ENCODE data around the gene JDP2.
A peak's percentile ranks its signal among the peaks of the same experiment; 100 is the strongest.

JDP2 gene

GRCh38 chr14:75452324-75452723 lies 24.5 kb downstream of the JDP2 start:
- TF ChIP-seq CTCF (IDR thresholded peaks at IDR 0.05; ENCODE audit: extremely low read depth, insufficient read depth, missing control alignments): no peak
- no peak for DNase-seq (ENCODE audit: low spot score)
- in situ Hi-C loops (cut with MboI; ENCODE audit: low pct_unique_long_range_greater_than_20kb, low sequenced_read_pairs, unreplicated experiment): no loop called here

- in situ Hi-C loops (cut with MboI; ENCODE audit: low pct_unique_long_range_greater_than_20kb, low sequenced_read_pairs, unreplicated experiment): no loop called here
- no peak for DNase-seq (ENCODE audit: low spot score)
- TF ChIP-seq CTCF (IDR thresholded peaks at IDR 0.05; ENCODE audit: extremely low read depth, insufficient read depth, missing control alignments): no peak
These were observed 25.3 kb downstream of the JDP2 start for GRCh38 chr14:75452900-75453816.

GRCh38 chr14:75453817-75454434 lies 26.1 kb downstream of the JDP2 start:
- TF ChIP-seq CTCF (IDR thresholded peaks at IDR 0.05; ENCODE audit: extremely low read depth, insufficient read depth, missing control alignments): peak; percentile 63
- DNase-seq (ENCODE audit: low spot score): peak; percentile 78
- in situ Hi-C loops (cut with MboI; ENCODE audit: low pct_unique_long_range_greater_than_20kb, low sequenced_read_pairs, unreplicated experiment): no loop called here

GRCh38 chr14:75454963-75455546 lies 27.2 kb downstream of the JDP2 start:
- TF ChIP-seq CTCF (IDR thresholded peaks at IDR 0.05; ENCODE audit: extremely low read depth, insufficient read depth, missing control alignments): no peak
- DNase-seq (ENCODE audit: low spot score): no peak
- in situ Hi-C loops (cut with MboI; ENCODE audit: low pct_unique_long_range_greater_than_20kb, low sequenced_read_pairs, unreplicated experiment): no loop called here

GRCh38 chr14:75456069-75456996 lies 28.5 kb downstream of the JDP2 start:
- no peak for TF ChIP-seq CTCF (IDR thresholded peaks at IDR 0.05; ENCODE audit: extremely low read depth, insufficient read depth, missing control alignments)
- in situ Hi-C loops (cut with MboI; ENCODE audit: low pct_unique_long_range_greater_than_20kb, low sequenced_read_pairs, unreplicated experiment): no loop called here
- no peak for DNase-seq (ENCODE audit: low spot score)

- no peak for TF ChIP-seq CTCF (IDR thresholded peaks at IDR 0.05; ENCODE audit: extremely low read depth, insufficient read depth, missing control alignments)
- in situ Hi-C loops (cut with MboI; ENCODE audit: low pct_unique_long_range_greater_than_20kb, low sequenced_read_pairs, unreplicated experiment): no loop called here
- no peak for DNase-seq (ENCODE audit: low spot score)
These were observed 29.1 kb downstream of the JDP2 start for GRCh38 chr14:75456997-75457335.

Measured in GM13977 (cell line).